ENCODE measurements around the gene NCF2. TPM values are rescaled to one million over a fixed set of nuclear protein-coding genes. Genes with fewer than 3 reads are reported as not detected.

NCF2 gene
- total RNA-seq, 1 experiment from 2014 or later: not detected

GRCh38 chr1:183533617-183534174 lies 56.6 kb downstream of the NCF2 start:
- Histone ChIP-seq H3K9me3 (ENCODE audit: low read depth, low read length, poor library complexity, severe bottlenecking) (no peaks in the 10 kb centered on the region), H3K27me3 (replicated peaks; ENCODE audit: insufficient read depth, low read depth, low read length, poor library complexity) (no peaks in the 10 kb centered on the region), H3K36me3 (ENCODE audit: insufficient read depth, low read length, poor library complexity, severe bottlenecking) (peaks cover 59% of the 10 kb centered on the region), H3K27ac (ENCODE audit: low read depth, low read length, poor library complexity, severe bottlenecking) (no peak overlapping the region), H3K4me1 (ENCODE audit: insufficient read depth, low read length, poor library complexity, severe bottlenecking) (peaks cover 10% of the 10 kb centered on the region), H3K4me3 (ENCODE audit: low read depth, low read length, poor library complexity, severe bottlenecking) (no peak overlapping the region)
- ChIA-PET POLR2A (ENCODE audit: low non-redundant PET) (no interaction called here), CTCF (no interaction called here)
- DNase-seq (ENCODE audit: low spot score): no peak
- intact Hi-C loops (cut with micrococcal nuclease; ENCODE audit: unreplicated experiment): no loop called here
- TF ChIP-seq EZH2 (IDR thresholded peaks at IDR 0.05; ENCODE audit: borderline replicate concordance, low read depth, low read length, poor library complexity, severe bottlenecking): no peak
- no peak for TF ChIP-seq CTCF (conservative IDR thresholded peaks at IDR 0.05; ENCODE audit: low read depth, low read length)
- no TSS peak for BruUV-seq (replicated peaks)

- no peak overlapping the region for H3K4me3 ChIP-seq (ENCODE audit: low read depth, low read length, poor library complexity, severe bottlenecking)
- H3K27me3 ChIP-seq (replicated peaks; ENCODE audit: insufficient read depth, low read depth, low read length, poor library complexity): no peaks in the 10 kb centered on the region
- H3K9me3 ChIP-seq (ENCODE audit: low read depth, low read length, poor library complexity, severe bottlenecking): no peaks in the 10 kb centered on the region
- TF ChIP-seq CTCF (conservative IDR thresholded peaks at IDR 0.05; ENCODE audit: low read depth, low read length): no peak
- no peak for TF ChIP-seq EZH2 (IDR thresholded peaks at IDR 0.05; ENCODE audit: borderline replicate concordance, low read depth, low read length, poor library complexity, severe bottlenecking)
- ChIA-PET CTCF (no interaction called here), POLR2A (ENCODE audit: low non-redundant PET) (no interaction called here)
- H3K27ac ChIP-seq (ENCODE audit: low read depth, low read length, poor library complexity, severe bottlenecking): no peak overlapping the region
- H3K4me1 ChIP-seq (ENCODE audit: insufficient read depth, low read length, poor library complexity, severe bottlenecking): peaks cover 10% of the 10 kb centered on the region
- intact Hi-C loops (cut with micrococcal nuclease; ENCODE audit: unreplicated experiment): no loop called here
- no peak for DNase-seq (ENCODE audit: low spot score)
- no TSS peak for BruUV-seq (replicated peaks)
- peaks cover 35% of the 10 kb centered on the region for H3K36me3 ChIP-seq (ENCODE audit: insufficient read depth, low read length, poor library complexity, severe bottlenecking)
Measured at GRCh38 chr1:183528577-183528976, 61.7 kb downstream of the NCF2 start.

GRCh38 chr1:183522104-183522503 lies 68.2 kb downstream of the NCF2 start:
- peaks cover 21% of the 10 kb centered on the region for H3K36me3 ChIP-seq (ENCODE audit: insufficient read depth, low read length, poor library complexity, severe bottlenecking)
- no peak for TF ChIP-seq EZH2 (IDR thresholded peaks at IDR 0.05; ENCODE audit: borderline replicate concordance, low read depth, low read length, poor library complexity, severe bottlenecking)
- ChIA-PET CTCF (no interaction called here), POLR2A (ENCODE audit: low non-redundant PET) (no interaction called here)
- no peak for DNase-seq (ENCODE audit: low spot score)
- no peaks in the 10 kb centered on the region for H3K27me3 ChIP-seq (replicated peaks; ENCODE audit: insufficient read depth, low read depth, low read length, poor library complexity)
- no peak overlapping the region for H3K4me3 ChIP-seq (ENCODE audit: low read depth, low read length, poor library complexity, severe bottlenecking)
- BruUV-seq (replicated peaks): no TSS peak
- no peaks in the 10 kb centered on the region for H3K9me3 ChIP-seq (ENCODE audit: low read depth, low read length, poor library complexity, severe bottlenecking)
- H3K4me1 ChIP-seq (ENCODE audit: insufficient read depth, low read length, poor library complexity, severe bottlenecking): no peaks in the 10 kb centered on the region
- intact Hi-C loops (cut with micrococcal nuclease; ENCODE audit: unreplicated experiment): no loop called here
- H3K27ac ChIP-seq (ENCODE audit: low read depth, low read length, poor library complexity, severe bottlenecking): no peak overlapping the region

- intact Hi-C loops (cut with micrococcal nuclease; ENCODE audit: unreplicated experiment): no loop called here
- Histone ChIP-seq H3K27me3 (replicated peaks; ENCODE audit: insufficient read depth, low read depth, low read length, poor library complexity) (no peaks in the 10 kb centered on the region), H3K4me1 (ENCODE audit: insufficient read depth, low read length, poor library complexity, severe bottlenecking) (no peaks in the 10 kb centered on the region), H3K4me3 (ENCODE audit: low read depth, low read length, poor library complexity, severe bottlenecking) (no peak overlapping the region), H3K9me3 (ENCODE audit: low read depth, low read length, poor library complexity, severe bottlenecking) (no peaks in the 10 kb centered on the region), H3K36me3 (ENCODE audit: insufficient read depth, low read length, poor library complexity, severe bottlenecking) (peaks cover 15% of the 10 kb centered on the region), H3K27ac (ENCODE audit: low read depth, low read length, poor library complexity, severe bottlenecking) (no peak overlapping the region)
- ChIA-PET POLR2A (ENCODE audit: low non-redundant PET) (no interaction called here), CTCF (no interaction called here)
- TF ChIP-seq CTCF (conservative IDR thresholded peaks at IDR 0.05; ENCODE audit: low read depth, low read length) (no peak), EZH2 (IDR thresholded peaks at IDR 0.05; ENCODE audit: borderline replicate concordance, low read depth, low read length, poor library complexity, severe bottlenecking) (no peak)
- DNase-seq (ENCODE audit: low spot score): no peak
- BruUV-seq (replicated peaks): no TSS peak
Measured at GRCh38 chr1:183520379-183520778, 69.9 kb downstream of the NCF2 start.

Measured in A673 (cell line).